GM19023 (cell line): ENCODE data around the gene LLGL2.
"Not testable (repeated sequence)": the region's sequence is repeated elsewhere in the genome, so short reads cannot be mapped to it uniquely, and the experiment has no call there.

Experiments
- ATAC-seq: cut with Tn5 transposase; IDR thresholded peaks from one replicate; pipeline ENCODE4 v1.9.1; 2021; ENCODE audit warnings: mild to moderate bottlenecking, moderate library complexity; ENCODE audit not compliant: unreplicated experiment

Gene LLGL2

GRCh38 chr17:75507733-75508719 is 17.5 kb upstream of the LLGL2 start:
- ATAC-seq = no peak

- ATAC-seq = no peak
These were observed 16.6 kb upstream of the LLGL2 start for GRCh38 chr17:75508931-75509361.

- no peak for ATAC-seq
These were observed 15.8 kb upstream of the LLGL2 start for GRCh38 chr17:75509528-75510258.

- ATAC-seq = no peak
These were observed 14.3 kb upstream of the LLGL2 start for GRCh38 chr17:75511270-75511609.

- no peak for ATAC-seq
These were observed 13.6 kb upstream of the LLGL2 start for GRCh38 chr17:75511610-75512575.

- ATAC-seq = no peak
These were observed 12.4 kb upstream of the LLGL2 start for GRCh38 chr17:75512926-75513640.

GRCh38 chr17:75513641-75514000 is 11.9 kb upstream of the LLGL2 start:
- ATAC-seq = no peak

- ATAC-seq = no peak
These were observed 11.1 kb upstream of the LLGL2 start for GRCh38 chr17:75514299-75514918.

- no peak for ATAC-seq
These were observed 10.5 kb upstream of the LLGL2 start for GRCh38 chr17:75514919-75515495.

GRCh38 chr17:75515496-75516254 is 9.8 kb upstream of the LLGL2 start, which contains the start of gene CASKIN2:
CASKIN2 (minus strand) TSS chr17:75515537; CDS start chr17:75513804, 1,733 bp downstream.
- ATAC-seq = peak; percentile 32

GRCh38 chr17:75516255-75516618 is 9.3 kb upstream of the LLGL2 start, which contains the start of gene TSEN54:
TSEN54 (plus strand) TSS chr17:75516528; CDS start chr17:75516561, 33 bp downstream.
- ATAC-seq = peak; percentile 77

GRCh38 chr17:75516619-75517296 is 8.7 kb upstream of the LLGL2 start:
- ATAC-seq = peak; percentile 17

GRCh38 chr17:75517297-75517865 is 8.1 kb upstream of the LLGL2 start:
- ATAC-seq = no peak

- ATAC-seq = no peak
These were observed 7.3 kb upstream of the LLGL2 start for GRCh38 chr17:75518201-75518600.

GRCh38 chr17:75518983-75519537 is 6.4 kb upstream of the LLGL2 start:
- no peak for ATAC-seq

- not testable (repeated sequence) for ATAC-seq
These were observed 5.1 kb upstream of the LLGL2 start for GRCh38 chr17:75520413-75520812.

GRCh38 chr17:75521290-75521689 is 4.2 kb upstream of the LLGL2 start:
- no peak for ATAC-seq
